ENCODE results near the gene GSTP1. TPM values are rescaled to one million over a fixed set of nuclear protein-coding genes. Genes with fewer than 3 reads are reported as not detected.

GSTP1 gene
- polyA plus RNA-seq, 3 donors: 853 to 1,483 (median 1,250) TPM

GRCh38 chr11:67612751-67613150 is 29.1 kb downstream of the GSTP1 start:
- TF ChIP-seq CTCF (IDR thresholded peaks at IDR 0.05): no peak
- WGBS (ENCODE audit: insufficient coverage): 96% methylated on average over 11 of the region's 13 CpGs
- H4K20me1 ChIP-seq (ENCODE audit: insufficient read depth, low read length): no peaks in the 10 kb centered on the region
- no peak overlapping the region for H3K4me3 ChIP-seq (replicated peaks in 1 of 3; ENCODE audit: low read depth in 2 of 3, low read length in 3 of 3)
- no peak overlapping the region for H3K27ac ChIP-seq (ENCODE audit: low read depth in 1 of 2, low read length in 2 of 2)
- H3K27me3 Mint-ChIP-seq (ENCODE audit: low read depth in 3 of 3): peaks cover 21 to 22% (median 22%) of the 10 kb centered on the region in 3 donors
- peaks cover 41 to 43% of the 10 kb centered on the region in 2 donors for H3K36me3 Mint-ChIP-seq
- H3K4me3 Mint-ChIP-seq: no peak overlapping the region
- peaks cover 0 to 17% of the 10 kb centered on the region in 2 donors for H3K27me3 ChIP-seq (ENCODE audit: control insufficient read depth in 2 of 2, insufficient read depth in 2 of 2, low read length in 2 of 2)
- peaks cover 5% of the 10 kb centered on the region for H3K79me2 ChIP-seq (ENCODE audit: insufficient read depth, low read length)
- H3K9me3 ChIP-seq (replicated peaks in 1 of 2; ENCODE audit: control insufficient read depth in 1 of 2, insufficient read depth in 1 of 2, low read length in 2 of 2): no peaks in the 10 kb centered on the region
- H3K9ac ChIP-seq (ENCODE audit: insufficient read depth, low read length, poor library complexity, severe bottlenecking): no peak overlapping the region
- no peak for DNase-seq
- no peaks in the 10 kb centered on the region for H3K9me3 Mint-ChIP-seq
- H3K4me1 Mint-ChIP-seq: peaks cover 19% of the 10 kb centered on the region
- peak overlapping the region in 5 of 7 donors; percentile 10 to 95 (median 68) for H3K27ac Mint-ChIP-seq
- intact Hi-C loops (cut with micrococcal nuclease): no loop called here
- peaks cover 41 to 44% of the 10 kb centered on the region in 2 donors for H3K36me3 ChIP-seq (replicated peaks in 1 of 2; ENCODE audit: control insufficient read depth in 1 of 2, insufficient read depth in 2 of 2, low read length in 2 of 2)
- no peak overlapping the region for H2AFZ ChIP-seq (ENCODE audit: insufficient read depth, low read depth, low read length, poor library complexity, severe bottlenecking)
- H3K4me1 ChIP-seq (ENCODE audit: control insufficient read depth in 1 of 2, insufficient read depth in 2 of 2, low read length in 2 of 2): peaks cover 21 to 26% of the 10 kb centered on the region in 2 donors
- H3K4me2 ChIP-seq (replicated peaks; ENCODE audit: extremely low read depth, low read length, poor library complexity, severe bottlenecking): no peak overlapping the region

- H3K79me2 ChIP-seq (ENCODE audit: insufficient read depth, low read length): no peaks in the 10 kb centered on the region
- Mint-ChIP-seq H3K36me3 (peaks cover 39 to 40% of the 10 kb centered on the region in 2 donors), H3K4me1 (peaks cover 18% of the 10 kb centered on the region), H3K27ac (peak overlapping the region; percentile 89 to 95 (median 91)), H3K4me3 (peak overlapping the region; percentile 73 to 86), H3K27me3 (ENCODE audit: low read depth in 3 of 3) (peaks cover 24 to 26% (median 25%) of the 10 kb centered on the region in 3 donors), H3K9me3 (no peaks in the 10 kb centered on the region)
- H3K27ac ChIP-seq (ENCODE audit: low read depth in 1 of 2, low read length in 2 of 2): peak overlapping the region; percentile 86 to 96
- H3K4me3 ChIP-seq (replicated peaks in 1 of 3; ENCODE audit: low read depth in 2 of 3, low read length in 3 of 3): peak overlapping the region in 2 of 3 experiments; percentile 42 to 70
- H3K4me1 ChIP-seq (ENCODE audit: control insufficient read depth in 1 of 2, insufficient read depth in 2 of 2, low read length in 2 of 2): peaks cover 19 to 24% of the 10 kb centered on the region in 2 donors
- H4K20me1 ChIP-seq (ENCODE audit: insufficient read depth, low read length): no peaks in the 10 kb centered on the region
- peak overlapping the region; percentile 66 for H3K4me2 ChIP-seq (replicated peaks; ENCODE audit: extremely low read depth, low read length, poor library complexity, severe bottlenecking)
- peak overlapping the region; percentile 87 for H3K9ac ChIP-seq (ENCODE audit: insufficient read depth, low read length, poor library complexity, severe bottlenecking)
- peak overlapping the region; percentile 88 for H2AFZ ChIP-seq (ENCODE audit: insufficient read depth, low read depth, low read length, poor library complexity, severe bottlenecking)
- TF ChIP-seq CTCF (IDR thresholded peaks at IDR 0.05): no peak
- intact Hi-C loops (cut with micrococcal nuclease): no loop called here
- DNase-seq: no peak
- H3K27me3 ChIP-seq (ENCODE audit: control insufficient read depth in 2 of 2, insufficient read depth in 2 of 2, low read length in 2 of 2): peaks cover 0 to 17% of the 10 kb centered on the region in 2 donors
- H3K9me3 ChIP-seq (replicated peaks in 1 of 2; ENCODE audit: control insufficient read depth in 1 of 2, insufficient read depth in 1 of 2, low read length in 2 of 2): no peaks in the 10 kb centered on the region
- WGBS (ENCODE audit: insufficient coverage): 68% methylated on average over 10 of the region's 17 CpGs
- H3K36me3 ChIP-seq (replicated peaks in 1 of 2; ENCODE audit: control insufficient read depth in 1 of 2, insufficient read depth in 2 of 2, low read length in 2 of 2): peaks cover 39 to 41% of the 10 kb centered on the region in 2 donors
Measured at GRCh38 chr11:67613313-67613959, 29.8 kb downstream of the GSTP1 start.
